ENCODE data around the gene ZNF473.
"Not testable (repeated sequence)": the region's sequence is repeated elsewhere in the genome, so short reads cannot be mapped to it uniquely, and the experiment has no call there.

Gene ZNF473

GRCh38 chr19:50050406-50051227 lies 24.8 kb downstream of the ZNF473 start:
- Histone ChIP-seq H3K36me3 (ENCODE audit: insufficient read depth, low read length) (peaks cover 11% of the 10 kb centered on the region), H3K9me3 (ENCODE audit: control insufficient read depth, insufficient read depth, low read length) (0 out of 2 replicates have a peak, but pooled peaks cover 7% of the 10 kb centered on the region), H3K4me1 (ENCODE audit: insufficient read depth, low read length) (no peaks in the 10 kb centered on the region), H3K9ac (ENCODE audit: low read depth, low read length) (peak overlapping the region; percentile 57; the same call in 1 of the 2 replicates)

GRCh38 chr19:50051228-50051895 lies 25.6 kb downstream of the ZNF473 start:
- H3K9me3 ChIP-seq (ENCODE audit: control insufficient read depth, insufficient read depth, low read length); H3K36me3 ChIP-seq (ENCODE audit: insufficient read depth, low read length); H3K4me1 ChIP-seq (ENCODE audit: insufficient read depth, low read length): not testable (repeated sequence)
- H3K9ac ChIP-seq (ENCODE audit: low read depth, low read length) = peak overlapping the region; percentile 57; the same call in 1 of the 2 replicates

GRCh38 chr19:50051964-50052363 lies 26.2 kb downstream of the ZNF473 start:
- no peaks in the 10 kb centered on the region for H3K4me1 ChIP-seq (ENCODE audit: insufficient read depth, low read length)
- H3K9me3 ChIP-seq (ENCODE audit: control insufficient read depth, insufficient read depth, low read length) = no peaks in the 10 kb centered on the region
- no peaks in the 10 kb centered on the region; the same call in 1 of the 2 replicates for H3K36me3 ChIP-seq (ENCODE audit: insufficient read depth, low read length)
- no peak overlapping the region for H3K9ac ChIP-seq (ENCODE audit: low read depth, low read length)

- no peak overlapping the region for H3K9ac ChIP-seq (ENCODE audit: low read depth, low read length)
- H3K36me3 ChIP-seq (ENCODE audit: insufficient read depth, low read length) = no peaks in the 10 kb centered on the region
- no peaks in the 10 kb centered on the region for H3K4me1 ChIP-seq (ENCODE audit: insufficient read depth, low read length)
- H3K9me3 ChIP-seq (ENCODE audit: control insufficient read depth, insufficient read depth, low read length) = no peaks in the 10 kb centered on the region; the same call in 1 of the 2 replicates
Observed at GRCh38 chr19:50053119-50053518, 27.3 kb downstream of the ZNF473 start.

GRCh38 chr19:50058425-50058824 lies 32.6 kb downstream of the ZNF473 start:
- H3K4me1 ChIP-seq (ENCODE audit: insufficient read depth, low read length) = no peaks in the 10 kb centered on the region
- H3K36me3 ChIP-seq (ENCODE audit: insufficient read depth, low read length) = no peaks in the 10 kb centered on the region
- peaks cover 4% of the 10 kb centered on the region for H3K9me3 ChIP-seq (ENCODE audit: control insufficient read depth, insufficient read depth, low read length)
- H3K9ac ChIP-seq (ENCODE audit: low read depth, low read length) = no peak overlapping the region

- peaks cover 4% of the 10 kb centered on the region for H3K9me3 ChIP-seq (ENCODE audit: control insufficient read depth, insufficient read depth, low read length)
Observed at GRCh38 chr19:50059045-50059444, 33.2 kb downstream of the ZNF473 start.

GRCh38 chr19:50060107-50060506 lies 34.3 kb downstream of the ZNF473 start:
- peaks cover 4% of the 10 kb centered on the region for H3K9me3 ChIP-seq (ENCODE audit: control insufficient read depth, insufficient read depth, low read length)
- no peak overlapping the region for H3K9ac ChIP-seq (ENCODE audit: low read depth, low read length)
- H3K36me3 ChIP-seq (ENCODE audit: insufficient read depth, low read length) = no peaks in the 10 kb centered on the region
- H3K4me1 ChIP-seq (ENCODE audit: insufficient read depth, low read length) = no peaks in the 10 kb centered on the region

More at GRCh38 chr19:50059045-50059444, 33.2 kb downstream of the ZNF473 start:
- Histone ChIP-seq H3K36me3 (ENCODE audit: insufficient read depth, low read length) (no peaks in the 10 kb centered on the region), H3K4me1 (ENCODE audit: insufficient read depth, low read length) (no peaks in the 10 kb centered on the region), H3K9ac (ENCODE audit: low read depth, low read length) (no peak overlapping the region)

- no peak overlapping the region for H3K9ac ChIP-seq (ENCODE audit: low read depth, low read length)
- H3K36me3 ChIP-seq (ENCODE audit: insufficient read depth, low read length) = no peaks in the 10 kb centered on the region
- H3K9me3 ChIP-seq (ENCODE audit: control insufficient read depth, insufficient read depth, low read length) = peaks cover 4% of the 10 kb centered on the region
- no peaks in the 10 kb centered on the region for H3K4me1 ChIP-seq (ENCODE audit: insufficient read depth, low read length)
Observed at GRCh38 chr19:50061650-50062049, 35.8 kb downstream of the ZNF473 start.

GRCh38 chr19:50065938-50066337 lies 40.1 kb downstream of the ZNF473 start:
- no peaks in the 10 kb centered on the region for H3K36me3 ChIP-seq (ENCODE audit: insufficient read depth, low read length)
- no peaks in the 10 kb centered on the region for H3K9me3 ChIP-seq (ENCODE audit: control insufficient read depth, insufficient read depth, low read length)
- H3K4me1 ChIP-seq (ENCODE audit: insufficient read depth, low read length) = no peaks in the 10 kb centered on the region
- H3K9ac ChIP-seq (ENCODE audit: low read depth, low read length) = no peak overlapping the region

GRCh38 chr19:50067575-50067974 lies 41.8 kb downstream of the ZNF473 start:
- no peaks in the 10 kb centered on the region for H3K9me3 ChIP-seq (ENCODE audit: control insufficient read depth, insufficient read depth, low read length)
- no peak overlapping the region for H3K9ac ChIP-seq (ENCODE audit: low read depth, low read length)
- H3K36me3 ChIP-seq (ENCODE audit: insufficient read depth, low read length) = no peaks in the 10 kb centered on the region
- H3K4me1 ChIP-seq (ENCODE audit: insufficient read depth, low read length) = no peaks in the 10 kb centered on the region

GRCh38 chr19:50068382-50068781 lies 42.6 kb downstream of the ZNF473 start:
- not testable (repeated sequence) for H3K9ac ChIP-seq (ENCODE audit: low read depth, low read length); H3K4me1 ChIP-seq (ENCODE audit: insufficient read depth, low read length); H3K9me3 ChIP-seq (ENCODE audit: control insufficient read depth, insufficient read depth, low read length); H3K36me3 ChIP-seq (ENCODE audit: insufficient read depth, low read length)

- H3K4me1 ChIP-seq (ENCODE audit: insufficient read depth, low read length); H3K9me3 ChIP-seq (ENCODE audit: control insufficient read depth, insufficient read depth, low read length); H3K9ac ChIP-seq (ENCODE audit: low read depth, low read length); H3K36me3 ChIP-seq (ENCODE audit: insufficient read depth, low read length): not testable (repeated sequence)
Observed at GRCh38 chr19:50075076-50075475, 49.3 kb downstream of the ZNF473 start.

- H3K36me3 ChIP-seq (ENCODE audit: insufficient read depth, low read length); H3K9me3 ChIP-seq (ENCODE audit: control insufficient read depth, insufficient read depth, low read length): not testable (repeated sequence)
Observed at GRCh38 chr19:50075644-50076372, 50.0 kb downstream of the ZNF473 start.

GRCh38 chr19:50076581-50077355 lies 51.0 kb downstream of the ZNF473 start:
- H3K4me1 ChIP-seq (ENCODE audit: insufficient read depth, low read length); H3K9ac ChIP-seq (ENCODE audit: low read depth, low read length); H3K36me3 ChIP-seq (ENCODE audit: insufficient read depth, low read length); H3K9me3 ChIP-seq (ENCODE audit: control insufficient read depth, insufficient read depth, low read length): not testable (repeated sequence)

More at GRCh38 chr19:50075644-50076372, 50.0 kb downstream of the ZNF473 start:
- H3K9ac ChIP-seq (ENCODE audit: low read depth, low read length); H3K4me1 ChIP-seq (ENCODE audit: insufficient read depth, low read length): not testable (repeated sequence)

All from ES-I3 (cell line).